Right cardiac atrium (tissue), 5 donors: Measurements from ENCODE around the gene LRRK1. TPM values are rescaled to one million over a fixed set of nuclear protein-coding genes. Genes with fewer than 3 reads are reported as not detected.
A peak's percentile ranks its signal among the peaks of the same experiment; 100 is the strongest.

Experiments used
- ATAC-seq, 2 donors: fragments of 200-7000 bp; cut with Tn5 transposase; one replicate each; pipeline versions ENCODE4 v1.8.0 to v1.9.1; 2020; ENCODE audit warnings: moderate library complexity in 2 of 2, mild to moderate bottlenecking in 1 of 2
- DNase-seq, 3 donors: peaks; one replicate each; pipeline ENCODE4 v3.0.0-alpha.2; 2020
- H3K27ac ChIP-seq: one replicate; pipeline ENCODE4 v1.5.1; 2013; ENCODE audit warnings: mild to moderate bottlenecking, low read length, control low read depth, moderate library complexity
- H3K27me3 ChIP-seq: one replicate; pipeline ENCODE4 v1.6.1; 2013; ENCODE audit not compliant: control insufficient read depth, insufficient read depth
- H3K4me1 ChIP-seq: one replicate; pipeline ENCODE4 v1.6.1; 2013; ENCODE audit warnings: low read length; ENCODE audit not compliant: control insufficient read depth, insufficient read depth
- H3K4me3 ChIP-seq: one replicate; pipeline ENCODE4 v1.5.1; 2013; ENCODE audit warnings: low read length, control low read depth
- H3K9me3 ChIP-seq: one replicate; pipeline ENCODE4 v1.6.1; 2013; ENCODE audit warnings: low read length; ENCODE audit not compliant: control insufficient read depth
- WGBS: extraction: QIAGEN DNeasy Blood & Tissue Kit; methylation state at CpG from one replicate; pipeline ENCODE4 v1.1.7; 2013; 5-methylcytosine and 5-hydroxymethylcytosine counted together
- intact Hi-C, 4 donors: fragments of 100-400 bp; cut with DNase I; formaldehyde crosslinking; loops; one replicate each; pipeline versions ENCODE4 v1.11.0 to v1.14.0; 2022 to 2023
- polyA plus RNA-seq: library from polyadenylated mRNA; stranded (reverse); fragments of 200-250 nt; gene quantifications from one replicate; pipeline ENCODE4 v1.2.3, GENCODE V29; 2013
- total RNA-seq, 4 donors: library from RNA; stranded (reverse); fragmentation: NEBNext Ultra II Directional; extraction: Animal tissue kit (Norgen Biotek cat#: 25700); gene quantifications; one replicate each; pipeline ENCODE4 v1.2.1, GENCODE V29; 2021
- donor health status: healthy with polysubstance abuse.
- donor health status: DM: no; HTN: yes; CAD: no.
- donor health status: DM: no; HTN: no; CAD: no.
- donor health status: DM: no; HTN: yes; CAD: no; lungs with severe emphysema.
- donor health status: DM: yes; HTN: yes; CAD: no.

Gene LRRK1
- total and polyA plus RNA-seq, 5 donors: 2.9 to 7.6 (median 5.1) TPM

DNA sequence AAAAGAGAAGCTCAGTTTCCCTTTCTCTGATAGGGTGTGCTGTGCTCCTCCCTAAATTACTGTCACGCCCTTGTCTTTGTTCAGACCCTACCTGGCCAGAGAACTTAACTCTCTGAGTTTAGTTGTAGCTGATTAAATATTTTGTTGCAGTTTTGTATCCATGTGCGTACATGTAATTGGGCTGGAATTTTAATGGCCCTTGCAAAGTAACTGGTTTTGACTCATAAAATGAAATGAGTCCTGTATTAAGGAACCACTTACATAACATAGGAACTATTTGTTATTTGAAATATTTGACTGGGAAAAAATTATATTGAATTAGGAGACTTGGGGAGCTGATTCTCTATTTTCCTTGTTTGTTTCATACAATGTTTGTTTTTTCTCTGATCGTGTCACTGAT lies 80.2 kb downstream of the LRRK1 start:
- intact Hi-C loops: no loop called here
- no peaks in the 10 kb centered on the region for H3K9me3 ChIP-seq
- H3K27me3 ChIP-seq: no peaks in the 10 kb centered on the region
- ATAC-seq (no peak), DNase-seq (no peak)
- no peak overlapping the region for H3K27ac ChIP-seq
- no peak overlapping the region for H3K4me3 ChIP-seq
- WGBS: 85% methylated on average over 3 of the region's 3 CpGs
- H3K4me1 ChIP-seq: no peaks in the 10 kb centered on the region

GRCh38 chr15:101000271-101000681 lies 81.1 kb downstream of the LRRK1 start:
- H3K27me3 ChIP-seq: no peaks in the 10 kb centered on the region
- DNase-seq (no peak), ATAC-seq (no peak)
- WGBS: 88% methylated on average over 5 of the region's 5 CpGs
- H3K4me3 ChIP-seq: no peak overlapping the region
- no peak overlapping the region for H3K27ac ChIP-seq
- H3K4me1 ChIP-seq: no peaks in the 10 kb centered on the region
- intact Hi-C loops: no loop called here
- no peaks in the 10 kb centered on the region for H3K9me3 ChIP-seq

DNA sequence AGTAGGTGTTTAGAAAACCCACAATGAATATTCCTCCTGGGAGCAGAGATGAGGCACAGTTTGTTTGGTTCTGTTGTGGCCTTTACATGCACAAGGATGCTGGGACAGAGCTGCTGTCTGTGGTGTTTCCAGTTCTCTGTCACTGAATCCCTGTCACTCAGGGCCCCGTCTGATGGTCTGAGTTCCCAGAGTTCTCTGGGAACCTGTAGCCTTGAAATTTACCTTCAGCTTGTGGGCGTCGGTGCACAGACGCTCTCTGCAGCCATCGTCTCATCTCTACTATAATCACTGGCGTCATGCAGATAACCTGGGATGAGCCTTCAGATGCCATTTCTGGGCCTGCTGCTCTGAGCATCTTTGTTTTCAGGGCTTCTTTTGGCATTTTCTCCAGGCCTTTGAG lies 81.9 kb downstream of the LRRK1 start:
- intact Hi-C loops: no loop called here
- no peak for ATAC-seq
- no peak for DNase-seq
- no peaks in the 10 kb centered on the region for H3K27me3 ChIP-seq
- WGBS: 92% methylated on average over 6 of the region's 6 CpGs
- H3K4me3 ChIP-seq: no peak overlapping the region
- no peaks in the 10 kb centered on the region for H3K9me3 ChIP-seq
- H3K4me1 ChIP-seq: no peaks in the 10 kb centered on the region
- H3K27ac ChIP-seq: no peak overlapping the region

DNA sequence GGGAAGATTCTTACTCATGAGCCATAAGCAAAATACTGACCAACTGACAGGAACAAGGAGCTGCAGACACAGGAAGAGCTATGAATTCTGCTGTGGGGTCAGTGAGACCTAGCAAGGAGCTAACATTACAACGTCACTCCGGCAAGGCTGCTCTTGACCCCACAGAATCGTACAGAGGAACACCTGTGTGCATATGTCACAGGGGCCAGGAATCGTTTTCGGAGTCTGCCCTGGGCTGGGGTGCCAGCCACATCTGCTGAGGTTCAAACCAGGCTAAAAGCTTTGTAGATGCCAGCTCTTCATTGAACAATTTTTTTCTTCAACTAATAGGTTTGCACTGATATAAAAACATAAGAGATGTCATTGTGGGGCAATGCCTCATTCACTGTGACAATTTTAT lies 82.6 kb downstream of the LRRK1 start:
- ATAC-seq (no peak), DNase-seq (no peak)
- no peaks in the 10 kb centered on the region for H3K4me1 ChIP-seq
- intact Hi-C loops: no loop called here
- 86% methylated on average over 5 of the region's 5 CpGs for WGBS
- no peak overlapping the region for H3K27ac ChIP-seq
- no peaks in the 10 kb centered on the region for H3K9me3 ChIP-seq
- no peak overlapping the region for H3K4me3 ChIP-seq
- no peaks in the 10 kb centered on the region for H3K27me3 ChIP-seq

- WGBS: 77% methylated on average over 1 of the region's 1 CpG
- DNase-seq: no peak
- intact Hi-C loops: no loop called here
These were observed 83.9 kb downstream of the LRRK1 start for GRCh38 chr15:101003081-101003480.

DNA sequence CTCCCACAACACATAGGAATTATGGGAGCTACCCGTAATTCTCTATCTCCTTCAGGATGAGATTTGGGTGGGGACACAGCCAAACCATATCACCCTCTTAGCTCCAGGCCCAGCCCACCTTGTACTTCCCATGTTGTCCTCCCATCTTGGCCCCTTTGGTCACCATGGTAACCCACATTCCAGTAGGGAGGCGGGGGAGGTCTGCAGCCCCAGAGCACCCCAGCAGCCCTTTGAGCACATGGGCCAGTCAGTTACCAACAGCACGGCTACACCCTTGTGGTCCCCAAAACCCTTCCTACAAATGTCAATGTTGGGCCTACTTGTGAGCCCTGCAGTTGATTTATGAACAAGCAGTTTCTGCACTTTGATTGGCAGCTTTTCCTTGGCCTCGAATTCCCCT lies 84.5 kb downstream of the LRRK1 start:
- no peak overlapping the region for H3K27ac ChIP-seq
- H3K4me1 ChIP-seq: no peaks in the 10 kb centered on the region
- no peaks in the 10 kb centered on the region for H3K27me3 ChIP-seq
- DNase-seq (no peak), ATAC-seq (no peak)
- 88% methylated on average over 4 of the region's 4 CpGs for WGBS
- H3K9me3 ChIP-seq: no peaks in the 10 kb centered on the region
- H3K4me3 ChIP-seq: no peak overlapping the region
- intact Hi-C loops: no loop called here

More at GRCh38 chr15:101003081-101003480, 83.9 kb downstream of the LRRK1 start:
- H3K9me3 ChIP-seq: no peaks in the 10 kb centered on the region
- no peak overlapping the region for H3K27ac ChIP-seq
- ATAC-seq: no peak
- H3K4me1 ChIP-seq: no peaks in the 10 kb centered on the region
- H3K4me3 ChIP-seq: no peak overlapping the region
- H3K27me3 ChIP-seq: no peaks in the 10 kb centered on the region

- no peaks in the 10 kb centered on the region for H3K27me3 ChIP-seq
- no peak overlapping the region for H3K27ac ChIP-seq
- intact Hi-C loops: no loop called here
- WGBS: 93% methylated on average over 4 of the region's 4 CpGs
- no peaks in the 10 kb centered on the region for H3K9me3 ChIP-seq
- no peak overlapping the region for H3K4me3 ChIP-seq
- ATAC-seq (no peak), DNase-seq (no peak)
- H3K4me1 ChIP-seq: no peaks in the 10 kb centered on the region
These were observed 85.3 kb downstream of the LRRK1 start for GRCh38 chr15:101004500-101004899.

DNA sequence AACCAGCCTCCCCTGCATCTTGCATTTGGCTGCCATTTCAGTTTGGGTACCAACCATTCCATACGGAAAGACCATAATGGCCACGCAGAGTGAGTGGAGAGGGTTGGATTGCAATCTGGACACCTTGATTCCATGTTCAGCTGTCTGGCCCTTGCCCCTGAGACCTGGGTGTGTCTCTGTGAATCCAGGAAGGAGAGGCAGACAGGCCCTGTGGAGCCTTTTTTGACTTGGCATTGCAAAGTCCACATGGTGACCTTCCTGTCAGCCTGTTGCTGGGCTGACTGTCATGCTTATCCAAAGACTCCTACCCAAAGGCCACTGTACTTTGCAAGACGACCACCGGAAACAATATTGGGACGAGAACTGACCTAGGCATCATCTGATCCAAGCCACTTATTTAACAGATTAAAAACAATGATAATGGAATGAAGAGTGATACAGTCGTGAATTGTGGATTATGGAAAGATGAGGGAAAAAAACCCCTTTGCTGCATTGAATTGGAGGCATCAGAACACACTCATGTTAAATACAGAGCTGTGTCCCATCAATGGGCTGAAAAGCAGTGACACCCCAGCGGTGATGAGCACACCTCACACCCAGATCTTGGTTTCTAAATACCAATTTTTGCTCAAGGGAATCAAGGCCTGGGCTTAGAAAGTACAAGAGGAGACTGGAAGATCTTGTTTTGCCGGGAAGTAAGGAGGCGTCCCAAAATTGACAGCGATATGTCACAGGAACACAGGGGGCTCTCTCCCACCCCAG lies 86.0 kb downstream of the LRRK1 start:
- H3K4me3 ChIP-seq: no peak overlapping the region
- H3K27me3 ChIP-seq: no peaks in the 10 kb centered on the region
- WGBS: 96% methylated on average over 10 of the region's 10 CpGs
- ATAC-seq (no peak), DNase-seq (no peak)
- no peaks in the 10 kb centered on the region for H3K4me1 ChIP-seq
- no peak overlapping the region for H3K27ac ChIP-seq
- no peaks in the 10 kb centered on the region for H3K9me3 ChIP-seq
- intact Hi-C loops: loop anchor here in 3 of 4 donors (5.0 kb wide), 3 partner anchors 88 to 378 kb away; partner anchors contain the start of gene LRRK1 (in 2 of the 3)

GRCh38 chr15:101006931-101007691 lies 88.0 kb downstream of the LRRK1 start:
- no peaks in the 10 kb centered on the region for H3K4me1 ChIP-seq
- ATAC-seq (peak; percentile 86 to 90), DNase-seq (peak; percentile 84 to 90 (median 88))
- no peaks in the 10 kb centered on the region for H3K9me3 ChIP-seq
- no peaks in the 10 kb centered on the region for H3K27me3 ChIP-seq
- H3K27ac ChIP-seq: no peak overlapping the region
- no peak overlapping the region for H3K4me3 ChIP-seq
- 23% methylated on average over 27 of the region's 27 CpGs for WGBS
- intact Hi-C loops: loop anchor here (1.0 to 5.0 kb wide), 6 partner anchors 88 to 380 kb away; partner anchors contain the start of gene LRRK1 (in 3 of the 4)

DNA sequence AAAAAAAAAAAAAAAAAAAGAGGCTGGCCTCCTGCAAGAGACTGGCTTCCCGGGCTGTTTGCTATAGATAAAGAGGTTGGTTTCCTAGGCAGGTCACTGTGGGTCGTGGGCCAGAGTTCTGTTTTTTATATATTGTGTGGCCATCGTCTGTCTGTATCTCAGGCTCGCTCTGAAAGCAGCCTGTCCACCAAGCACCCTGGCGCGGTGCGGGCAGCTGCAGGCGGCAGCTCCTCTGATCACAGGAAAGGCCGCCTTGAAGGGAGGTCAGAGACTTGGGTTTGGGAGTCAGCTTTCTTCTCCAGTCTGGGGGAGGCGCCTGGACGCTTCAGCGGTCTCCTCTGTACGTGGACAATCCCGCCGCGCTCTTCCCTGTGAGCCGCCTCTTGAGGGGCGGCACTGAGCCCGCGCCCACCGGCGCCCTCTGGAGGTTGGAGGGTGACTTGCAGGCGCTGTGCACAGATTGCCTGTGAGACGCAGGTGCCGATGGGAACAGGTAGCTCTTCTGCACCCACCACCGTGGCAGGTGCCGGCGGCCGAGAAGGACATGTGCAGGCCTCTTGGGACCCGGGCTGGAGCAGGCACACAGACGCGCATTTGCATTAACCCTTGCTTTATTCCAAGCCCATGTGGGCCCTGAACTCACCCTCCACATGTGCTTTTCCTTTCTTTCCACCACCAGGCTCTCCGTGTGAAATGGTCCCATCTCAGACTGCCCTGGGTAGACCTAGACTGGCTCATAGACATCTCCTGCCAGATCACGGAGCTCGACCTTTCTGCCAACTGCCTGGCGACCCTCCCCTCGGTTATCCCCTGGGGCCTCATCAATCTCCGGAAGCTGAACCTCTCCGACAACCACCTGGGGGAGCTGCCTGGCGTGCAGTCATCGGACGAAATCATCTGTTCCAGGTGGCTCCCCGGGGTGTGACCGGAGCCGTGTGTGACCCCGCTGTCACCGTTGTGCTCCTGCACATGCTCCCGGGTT lies 89.3 kb downstream of the LRRK1 start:
- WGBS: 31% methylated on average over 48 of the region's 48 CpGs
- DNase-seq (peak; percentile 83 to 93 (median 93)), ATAC-seq (peak; percentile 86 to 88)
- no peak overlapping the region for H3K27ac ChIP-seq
- peak overlapping the region; percentile 25 for H3K4me3 ChIP-seq
- intact Hi-C loops: loop anchor here in 3 of 4 donors (5.0 kb wide), 3 partner anchors 91 to 381 kb away; partner anchors contain the start of gene LRRK1 (in 2 of the 3)
- H3K4me1 ChIP-seq: no peaks in the 10 kb centered on the region
- H3K27me3 ChIP-seq: no peaks in the 10 kb centered on the region
- H3K9me3 ChIP-seq: no peaks in the 10 kb centered on the region
